Measurements from ENCODE around the gene RNF41.

RNF41 gene

GRCh38 chr12:56213878-56214277 is 7.8 kb downstream of the RNF41 start:
- H3K36me3 ChIP-seq (ENCODE audit: control insufficient read depth, insufficient read depth, low read length), result peaks cover 46% of the 10 kb centered on the region
- no peaks in the 10 kb centered on the region for H3K27me3 ChIP-seq (ENCODE audit: control insufficient read depth, insufficient read depth, low read length, poor library complexity, severe bottlenecking)
- no peaks in the 10 kb centered on the region for H3K9me3 ChIP-seq (ENCODE audit: control insufficient read depth, low read length)
- no peak overlapping the region for H3K27ac ChIP-seq (ENCODE audit: insufficient read depth, low read depth, low read length, poor library complexity, severe bottlenecking)
- H3K4me1 ChIP-seq (ENCODE audit: control insufficient read depth, insufficient read depth, low read length), result no peaks in the 10 kb centered on the region
- H3K4me3 ChIP-seq (ENCODE audit: insufficient read depth, low read depth, low read length), result no peak overlapping the region
- WGBS, 2 experiments, result 90 to 94% methylated on average over 5 of the region's 5 CpGs

GRCh38 chr12:56212361-56212760 is 9.4 kb downstream of the RNF41 start:
- Histone ChIP-seq H3K36me3 (ENCODE audit: control insufficient read depth, insufficient read depth, low read length) (peaks cover 59% of the 10 kb centered on the region), H3K27ac (ENCODE audit: insufficient read depth, low read depth, low read length, poor library complexity, severe bottlenecking) (no peak overlapping the region), H3K4me1 (ENCODE audit: control insufficient read depth, insufficient read depth, low read length) (no peaks in the 10 kb centered on the region), H3K4me3 (ENCODE audit: insufficient read depth, low read depth, low read length) (no peak overlapping the region), H3K9me3 (ENCODE audit: control insufficient read depth, low read length) (no peaks in the 10 kb centered on the region), H3K27me3 (ENCODE audit: control insufficient read depth, insufficient read depth, low read length, poor library complexity, severe bottlenecking) (no peaks in the 10 kb centered on the region)
- WGBS, 2 experiments, result 92 to 94% methylated on average over 1 of the region's 1 CpG

- Histone ChIP-seq H3K36me3 (ENCODE audit: control insufficient read depth, insufficient read depth, low read length) (peaks cover 65% of the 10 kb centered on the region), H3K4me3 (ENCODE audit: insufficient read depth, low read depth, low read length) (no peak overlapping the region), H3K9me3 (ENCODE audit: control insufficient read depth, low read length) (no peaks in the 10 kb centered on the region), H3K4me1 (ENCODE audit: control insufficient read depth, insufficient read depth, low read length) (no peaks in the 10 kb centered on the region), H3K27me3 (ENCODE audit: control insufficient read depth, insufficient read depth, low read length, poor library complexity, severe bottlenecking) (no peaks in the 10 kb centered on the region), H3K27ac (ENCODE audit: insufficient read depth, low read depth, low read length, poor library complexity, severe bottlenecking) (no peak overlapping the region)
- WGBS, 2 experiments, result 96 to 98% methylated on average over 6 of the region's 6 CpGs
Measured at GRCh38 chr12:56208006-56208405, 13.7 kb downstream of the RNF41 start.

GRCh38 chr12:56206452-56207166 is 15.1 kb downstream of the RNF41 start:
- Histone ChIP-seq H3K36me3 (ENCODE audit: control insufficient read depth, insufficient read depth, low read length) (peaks cover 55% of the 10 kb centered on the region), H3K4me3 (ENCODE audit: insufficient read depth, low read depth, low read length) (no peak overlapping the region), H3K4me1 (ENCODE audit: control insufficient read depth, insufficient read depth, low read length) (no peaks in the 10 kb centered on the region), H3K27ac (ENCODE audit: insufficient read depth, low read depth, low read length, poor library complexity, severe bottlenecking) (no peak overlapping the region), H3K9me3 (ENCODE audit: control insufficient read depth, low read length) (no peaks in the 10 kb centered on the region), H3K27me3 (ENCODE audit: control insufficient read depth, insufficient read depth, low read length, poor library complexity, severe bottlenecking) (no peaks in the 10 kb centered on the region)
- WGBS, 2 experiments, result 80 to 82% methylated on average over 14 of the region's 14 CpGs

- H3K36me3 ChIP-seq (ENCODE audit: control insufficient read depth, insufficient read depth, low read length), result peaks cover 51% of the 10 kb centered on the region
- no peaks in the 10 kb centered on the region for H3K27me3 ChIP-seq (ENCODE audit: control insufficient read depth, insufficient read depth, low read length, poor library complexity, severe bottlenecking)
- H3K9me3 ChIP-seq (ENCODE audit: control insufficient read depth, low read length), result no peaks in the 10 kb centered on the region
- H3K27ac ChIP-seq (ENCODE audit: insufficient read depth, low read depth, low read length, poor library complexity, severe bottlenecking), result no peak overlapping the region
- no peaks in the 10 kb centered on the region for H3K4me1 ChIP-seq (ENCODE audit: control insufficient read depth, insufficient read depth, low read length)
- H3K4me3 ChIP-seq (ENCODE audit: insufficient read depth, low read depth, low read length), result no peak overlapping the region
Measured at GRCh38 chr12:56205445-56205844, 16.3 kb downstream of the RNF41 start.

GRCh38 chr12:56204275-56204674 is 17.4 kb downstream of the RNF41 start:
- Histone ChIP-seq H3K4me1 (ENCODE audit: control insufficient read depth, insufficient read depth, low read length) (no peaks in the 10 kb centered on the region), H3K27ac (ENCODE audit: insufficient read depth, low read depth, low read length, poor library complexity, severe bottlenecking) (no peak overlapping the region), H3K36me3 (ENCODE audit: control insufficient read depth, insufficient read depth, low read length) (peaks cover 41% of the 10 kb centered on the region), H3K4me3 (ENCODE audit: insufficient read depth, low read depth, low read length) (no peak overlapping the region), H3K9me3 (ENCODE audit: control insufficient read depth, low read length) (no peaks in the 10 kb centered on the region), H3K27me3 (ENCODE audit: control insufficient read depth, insufficient read depth, low read length, poor library complexity, severe bottlenecking) (no peaks in the 10 kb centered on the region)

GRCh38 chr12:56202838-56203237 is 18.9 kb downstream of the RNF41 start:
- Histone ChIP-seq H3K27me3 (ENCODE audit: control insufficient read depth, insufficient read depth, low read length, poor library complexity, severe bottlenecking) (no peaks in the 10 kb centered on the region), H3K9me3 (ENCODE audit: control insufficient read depth, low read length) (no peaks in the 10 kb centered on the region), H3K27ac (ENCODE audit: insufficient read depth, low read depth, low read length, poor library complexity, severe bottlenecking) (no peak overlapping the region), H3K4me1 (ENCODE audit: control insufficient read depth, insufficient read depth, low read length) (no peaks in the 10 kb centered on the region), H3K36me3 (ENCODE audit: control insufficient read depth, insufficient read depth, low read length) (peaks cover 30% of the 10 kb centered on the region), H3K4me3 (ENCODE audit: insufficient read depth, low read depth, low read length) (no peak overlapping the region)
- WGBS, 2 experiments, result 88 to 95% methylated on average over 1 to 2 of the region's 2 CpGs

GRCh38 chr12:56202366-56202765 is 19.4 kb downstream of the RNF41 start:
- Histone ChIP-seq H3K27ac (ENCODE audit: insufficient read depth, low read depth, low read length, poor library complexity, severe bottlenecking) (no peak overlapping the region), H3K27me3 (ENCODE audit: control insufficient read depth, insufficient read depth, low read length, poor library complexity, severe bottlenecking) (no peaks in the 10 kb centered on the region), H3K4me1 (ENCODE audit: control insufficient read depth, insufficient read depth, low read length) (no peaks in the 10 kb centered on the region), H3K36me3 (ENCODE audit: control insufficient read depth, insufficient read depth, low read length) (peaks cover 25% of the 10 kb centered on the region), H3K4me3 (ENCODE audit: insufficient read depth, low read depth, low read length) (no peak overlapping the region), H3K9me3 (ENCODE audit: control insufficient read depth, low read length) (no peaks in the 10 kb centered on the region)
- 79 to 89% methylated on average over 1 of the region's 1 CpG for WGBS, 2 experiments

- 82 to 86% methylated on average over 1 of the region's 1 CpG for WGBS, 2 experiments
Measured at GRCh38 chr12:56198836-56199235, 22.9 kb downstream of the RNF41 start.

GRCh38 chr12:56197921-56198635 is 23.6 kb downstream of the RNF41 start:
- 94 to 95% methylated on average over 9 of the region's 9 CpGs for WGBS, 2 experiments
- Histone ChIP-seq H3K4me3 (ENCODE audit: insufficient read depth, low read depth, low read length) (no peak overlapping the region), H3K36me3 (ENCODE audit: control insufficient read depth, insufficient read depth, low read length) (no peaks in the 10 kb centered on the region), H3K27me3 (ENCODE audit: control insufficient read depth, insufficient read depth, low read length, poor library complexity, severe bottlenecking) (no peaks in the 10 kb centered on the region), H3K27ac (ENCODE audit: insufficient read depth, low read depth, low read length, poor library complexity, severe bottlenecking) (no peak overlapping the region), H3K4me1 (ENCODE audit: control insufficient read depth, insufficient read depth, low read length) (no peaks in the 10 kb centered on the region), H3K9me3 (ENCODE audit: control insufficient read depth, low read length) (no peaks in the 10 kb centered on the region)

More at GRCh38 chr12:56198836-56199235, 22.9 kb downstream of the RNF41 start:
- no peaks in the 10 kb centered on the region for H3K27me3 ChIP-seq (ENCODE audit: control insufficient read depth, insufficient read depth, low read length, poor library complexity, severe bottlenecking)
- H3K36me3 ChIP-seq (ENCODE audit: control insufficient read depth, insufficient read depth, low read length), result no peaks in the 10 kb centered on the region
- H3K4me3 ChIP-seq (ENCODE audit: insufficient read depth, low read depth, low read length), result no peak overlapping the region
- no peak overlapping the region for H3K27ac ChIP-seq (ENCODE audit: insufficient read depth, low read depth, low read length, poor library complexity, severe bottlenecking)
- no peaks in the 10 kb centered on the region for H3K4me1 ChIP-seq (ENCODE audit: control insufficient read depth, insufficient read depth, low read length)
- no peaks in the 10 kb centered on the region for H3K9me3 ChIP-seq (ENCODE audit: control insufficient read depth, low read length)

All from ectodermal cell (in vitro differentiated cells).